ENCODE measurements around the gene CDCA4.
"Not testable (repeated sequence)": the region's sequence is repeated elsewhere in the genome, so short reads cannot be mapped to it uniquely, and the experiment has no call there.

The CDCA4 gene

DNA sequence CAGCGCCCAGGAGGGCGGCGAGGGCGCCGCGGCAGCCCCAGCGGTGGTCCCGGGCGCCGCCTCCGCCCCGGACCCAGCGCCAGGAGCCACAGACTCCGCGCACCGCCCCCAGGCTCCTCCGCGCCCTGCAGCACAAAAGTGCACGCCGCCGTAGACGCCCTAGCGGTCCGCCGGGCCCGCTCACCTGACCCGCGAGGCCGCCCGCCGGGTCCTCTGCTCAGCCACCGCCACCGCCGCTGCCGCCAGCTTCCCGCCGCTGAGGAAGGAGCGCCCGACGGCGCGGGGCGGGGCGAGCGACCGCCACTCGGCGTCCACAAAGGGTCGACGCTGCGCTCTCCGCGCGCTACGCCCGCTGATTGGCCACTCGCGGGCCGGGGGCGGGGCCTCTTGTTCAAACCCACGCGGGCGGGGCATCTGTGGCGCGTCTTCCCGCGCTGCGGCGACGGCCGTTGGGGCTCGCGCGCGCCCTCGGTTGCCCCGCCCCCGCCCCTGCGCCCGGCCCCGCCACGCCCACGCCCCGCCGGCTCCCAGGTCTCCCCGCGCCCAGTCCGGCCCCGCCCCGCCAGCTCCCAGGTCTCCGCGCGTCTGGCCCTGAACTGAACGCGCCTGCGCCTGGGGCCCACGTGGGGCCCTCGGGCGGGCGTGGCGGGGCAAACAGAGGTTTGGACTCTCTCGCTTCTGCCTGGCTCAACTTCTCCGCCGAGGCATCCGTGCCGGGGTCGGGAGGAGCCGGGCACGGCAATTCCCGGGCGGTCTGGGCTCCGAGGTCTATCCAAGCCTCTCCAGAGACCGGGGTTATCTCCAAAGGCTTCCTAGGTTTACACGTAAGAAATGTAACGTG is at the start of gene CDCA4:
CDCA4 (minus strand) TSS at position 269 of the 841 bp plus-strand sequence. CDS start 9,154 bp downstream, outside the sequence.
- DNase-seq (ENCODE audit: low read depth): peak; percentile 95

DNA sequence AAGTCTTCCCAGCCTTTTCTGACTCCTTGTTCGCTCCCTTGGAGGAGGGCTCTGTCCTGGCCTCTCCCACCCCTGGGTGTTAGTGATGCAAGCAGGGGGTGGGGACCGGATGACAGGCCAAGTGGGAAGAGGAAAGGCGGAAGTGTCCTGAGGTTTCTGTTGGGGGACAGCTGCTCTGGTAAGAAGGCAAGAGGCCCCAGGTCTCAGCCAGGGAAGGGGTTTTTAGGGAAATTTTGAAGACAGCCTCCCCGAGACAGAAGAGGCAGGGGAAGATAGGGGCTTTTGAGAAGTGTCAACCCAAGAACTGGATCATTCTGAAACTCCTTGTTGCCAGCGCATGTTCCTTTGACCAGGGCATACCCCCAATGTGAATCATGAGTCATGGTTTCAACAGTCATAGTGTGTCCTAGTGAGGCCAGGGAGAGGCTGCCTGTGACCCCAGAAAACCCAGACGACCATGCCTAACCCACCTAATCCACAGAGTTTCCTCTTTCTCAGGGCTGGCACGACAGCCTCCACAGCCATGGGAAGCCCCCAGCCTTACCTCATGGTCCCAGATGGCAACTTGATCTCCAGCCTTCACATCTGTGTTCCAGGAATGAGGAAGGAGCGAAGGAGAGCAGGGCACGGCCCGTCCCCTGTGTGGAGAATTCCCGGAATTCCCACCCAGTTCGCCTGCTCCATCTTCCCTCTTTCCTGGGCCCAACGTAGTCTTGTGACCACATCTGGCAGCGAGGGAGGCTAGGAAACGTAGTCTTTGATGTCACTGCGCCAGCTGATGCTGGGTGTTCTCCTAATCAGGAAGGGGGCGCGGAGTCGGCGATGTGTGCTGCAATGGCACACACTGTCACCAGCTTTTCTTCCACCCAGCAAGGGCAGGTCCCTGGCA is 49.2 kb upstream of the CDCA4 start:
- DNase-seq (ENCODE audit: low read depth): no peak

GRCh38 chr14:105069522-105069870 is 48.6 kb upstream of the CDCA4 start:
- no peak for DNase-seq (ENCODE audit: low read depth)

DNA sequence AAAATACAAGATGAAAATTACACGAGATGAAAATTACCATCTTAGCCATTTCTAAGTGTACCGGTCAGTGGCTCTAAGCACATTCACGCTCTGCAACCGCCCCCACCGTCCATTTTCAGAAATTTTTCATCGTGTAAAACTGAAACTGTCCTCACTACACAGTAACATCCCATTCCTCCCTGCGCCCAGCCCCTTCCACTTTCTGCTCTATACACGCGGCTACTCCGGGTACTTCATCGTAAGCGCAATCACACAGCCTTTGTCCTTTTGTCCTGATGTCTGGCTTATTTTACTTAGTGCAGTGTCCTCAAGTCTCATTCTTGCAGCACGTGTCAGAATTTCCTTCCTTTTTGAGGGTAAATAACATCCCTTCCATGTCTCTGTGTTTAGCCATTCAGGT is 47.9 kb upstream of the CDCA4 start:
- DNase-seq (ENCODE audit: low read depth): no peak

GRCh38 chr14:105067969-105068301 is 47.1 kb upstream of the CDCA4 start:
- DNase-seq (ENCODE audit: low read depth): no peak

DNA sequence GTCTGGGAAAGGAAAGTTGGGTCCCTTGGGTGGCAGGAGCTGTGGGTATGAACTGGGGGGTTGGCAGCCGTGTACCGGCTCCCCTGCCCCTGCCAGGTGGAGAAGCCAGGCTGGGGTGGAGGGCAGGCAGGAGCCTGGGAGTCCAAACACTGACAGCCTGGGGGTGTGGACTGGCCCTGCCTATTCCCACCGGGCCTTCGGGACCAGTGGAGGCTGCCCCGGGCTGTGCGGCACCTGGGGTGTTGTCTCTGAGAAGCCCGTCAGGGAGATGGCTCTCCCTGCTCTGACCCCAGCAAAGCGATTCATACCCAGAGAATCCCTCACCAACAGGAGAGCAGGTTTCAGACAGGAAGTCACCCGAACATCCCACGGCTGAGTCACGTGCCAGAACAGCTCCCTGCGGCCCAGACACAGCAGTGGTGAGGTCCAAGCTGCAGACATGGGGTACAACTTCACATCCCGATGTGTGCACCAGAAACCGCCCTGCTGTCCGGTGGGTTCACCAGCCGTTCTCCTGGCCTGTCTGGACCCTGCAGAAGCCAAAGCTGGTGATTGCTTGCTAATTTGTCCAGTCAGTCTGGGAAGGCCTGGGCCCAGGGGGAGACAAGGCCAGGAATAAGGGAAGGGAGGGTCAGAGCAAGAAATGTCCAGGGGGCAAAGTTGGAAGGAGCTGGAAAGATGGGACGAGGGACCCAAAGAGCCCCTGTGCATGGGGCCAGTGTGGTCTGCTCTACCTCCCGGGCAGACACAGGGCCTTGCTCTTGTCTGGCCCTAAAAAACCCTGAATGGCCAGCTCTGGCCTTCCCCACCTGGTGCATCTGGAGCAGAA is 46.5 kb upstream of the CDCA4 start:
- peak; percentile 56 for DNase-seq (ENCODE audit: low read depth)

GRCh38 chr14:105066240-105067071 is 45.6 kb upstream of the CDCA4 start:
- DNase-seq (ENCODE audit: low read depth): no peak

- no peak for DNase-seq (ENCODE audit: low read depth)
Measured at GRCh38 chr14:105065280-105066228, 44.7 kb upstream of the CDCA4 start, which contains the start of gene GPR132. TSS of gene GPR132 (minus strand) at chr14:105065430. CDS start at chr14:105055420, 10,010 bp downstream.

- DNase-seq (ENCODE audit: low read depth): peak; percentile 32
Measured at GRCh38 chr14:105064721-105065143, 43.8 kb upstream of the CDCA4 start.

GRCh38 chr14:105064001-105064400 is 43.1 kb upstream of the CDCA4 start:
- no peak for DNase-seq (ENCODE audit: low read depth)

GRCh38 chr14:105063506-105063905 is 42.6 kb upstream of the CDCA4 start:
- DNase-seq (ENCODE audit: low read depth): not testable (repeated sequence)

- DNase-seq (ENCODE audit: low read depth): no peak
Measured at GRCh38 chr14:105063056-105063455, 42.2 kb upstream of the CDCA4 start.

DNA sequence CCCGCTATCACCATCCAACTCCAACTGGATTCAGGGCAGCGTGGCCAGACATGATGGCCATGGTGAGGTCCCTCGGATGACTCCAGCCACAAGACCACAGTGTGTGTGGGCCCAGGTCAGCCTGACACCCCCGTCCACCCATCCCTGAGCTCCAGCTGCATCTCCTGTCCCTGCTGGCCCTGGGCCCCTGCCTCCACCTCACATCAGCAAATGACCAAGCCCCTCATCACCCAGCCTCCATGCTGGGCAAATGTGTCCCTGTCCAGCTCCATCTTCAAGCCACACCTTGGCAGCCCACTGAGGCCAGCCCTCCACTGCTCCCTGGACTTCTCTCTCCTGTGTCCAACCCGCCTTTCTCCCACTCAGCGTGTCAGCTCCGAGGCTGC is 41.2 kb upstream of the CDCA4 start:
- no peak for DNase-seq (ENCODE audit: low read depth)

GRCh38 chr14:105061428-105062047 is 40.7 kb upstream of the CDCA4 start:
- DNase-seq (ENCODE audit: low read depth): no peak

- no peak for DNase-seq (ENCODE audit: low read depth)
Measured at GRCh38 chr14:105060751-105061427, 40.0 kb upstream of the CDCA4 start.

GRCh38 chr14:105059925-105060565 is 39.2 kb upstream of the CDCA4 start:
- DNase-seq (ENCODE audit: low read depth): no peak

- DNase-seq (ENCODE audit: low read depth): no peak
Measured at GRCh38 chr14:105059035-105059924, 38.4 kb upstream of the CDCA4 start.
